ENCODE measurements around the gene EDAR.

GRCh38 chr2:108942888-108943287, 46.1 kb downstream of the EDAR start:
- no peak for TF ChIP-seq NRF1 (IDR thresholded peaks at IDR 0.05; ENCODE audit: low read depth, low read length)
- no peak for TF ChIP-seq CTCF (IDR thresholded peaks at IDR 0.05)
- TF ChIP-seq, protein P1, sequence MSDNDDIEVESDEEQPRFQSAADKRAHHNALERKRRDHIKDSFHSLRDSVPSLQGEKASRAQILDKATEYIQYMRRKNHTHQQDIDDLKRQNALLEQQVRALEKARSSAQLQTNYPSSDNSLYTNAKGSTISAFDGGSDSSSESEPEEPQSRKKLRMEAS (IDR thresholded peaks at IDR 0.05; ENCODE audit: low read depth) = no peak
- no peak for TF ChIP-seq REST (IDR thresholded peaks at IDR 0.05; ENCODE audit: low read depth, low read length)
